GM18498 (cell line): ENCODE results near the gene LRRC3.

Experiments used
- ATAC-seq: cut with Tn5 transposase; IDR thresholded peaks from one replicate; pipeline ENCODE4 v1.9.1; 2021; ENCODE audit warnings: mild to moderate bottlenecking, moderate library complexity; ENCODE audit not compliant: unreplicated experiment

The LRRC3 gene

GRCh38 chr21:44456214-44456914 is 1.1 kb downstream of the LRRC3 start:
- peak; percentile 6 for ATAC-seq

GRCh38 chr21:44456915-44457736 is 1.8 kb downstream of the LRRC3 start:
- no peak for ATAC-seq

- ATAC-seq = no peak
These were observed 3.8 kb downstream of the LRRC3 start for GRCh38 chr21:44458971-44459711.

- no peak for ATAC-seq
These were observed 4.6 kb downstream of the LRRC3 start for GRCh38 chr21:44459712-44460440.

- ATAC-seq = no peak
These were observed 5.1 kb downstream of the LRRC3 start for GRCh38 chr21:44460441-44460755.

- ATAC-seq = no peak
These were observed 5.7 kb downstream of the LRRC3 start for GRCh38 chr21:44461005-44461404.

GRCh38 chr21:44461464-44462001 is 6.2 kb downstream of the LRRC3 start:
- ATAC-seq = no peak

- no peak for ATAC-seq
These were observed 7.0 kb downstream of the LRRC3 start for GRCh38 chr21:44462086-44462833.

GRCh38 chr21:44462834-44463200 is 7.5 kb downstream of the LRRC3 start:
- ATAC-seq = no peak

- no peak for ATAC-seq
These were observed 8.4 kb downstream of the LRRC3 start for GRCh38 chr21:44463724-44464123.

GRCh38 chr21:44464351-44464750 is 9.0 kb downstream of the LRRC3 start:
- ATAC-seq = no peak

- ATAC-seq = no peak
These were observed 11.1 kb downstream of the LRRC3 start for GRCh38 chr21:44466351-44466954.

- no peak for ATAC-seq
These were observed 11.9 kb downstream of the LRRC3 start for GRCh38 chr21:44466996-44467858.

- no peak for ATAC-seq
These were observed 12.5 kb downstream of the LRRC3 start for GRCh38 chr21:44467859-44468195.

- no peak for ATAC-seq
These were observed 16.0 kb downstream of the LRRC3 start for GRCh38 chr21:44471341-44471740.

GRCh38 chr21:44471996-44472395 is 16.7 kb downstream of the LRRC3 start:
- ATAC-seq = no peak

- no peak for ATAC-seq
These were observed 18.7 kb downstream of the LRRC3 start for GRCh38 chr21:44473915-44474555.

GRCh38 chr21:44475266-44475845 is 20.0 kb downstream of the LRRC3 start:
- no peak for ATAC-seq
